Ishikawa (cell line): ENCODE data around the gene ATOX1.

ENCODE experiments used
- CEBPB ChIP-seq: IDR thresholded peaks from 2 replicates; pipeline ENCODE4 v1.6.1; 2012
- EP300 ChIP-seq: IDR thresholded peaks from 2 replicates; pipeline ENCODE4 v1.6.1; 2012; ENCODE audit warnings: borderline replicate concordance
- MAX ChIP-seq: IDR thresholded peaks from 2 replicates; pipeline ENCODE4 v1.6.1; 2012
- RAD21 ChIP-seq: IDR thresholded peaks from 2 replicates; pipeline ENCODE4 v1.6.1; 2012; ENCODE audit warnings: low read depth
- TAF1 ChIP-seq: IDR thresholded peaks from 2 replicates; pipeline ENCODE4 v1.6.1; 2012; ENCODE audit warnings: low read depth, mild to moderate bottlenecking
- USF1 ChIP-seq: IDR thresholded peaks from 2 replicates; pipeline ENCODE4 v1.6.1; 2012

- no peak for TF ChIP-seq USF1
- TF ChIP-seq CEBPB, result no peak
- no peak for TF ChIP-seq MAX
- TF ChIP-seq EP300, result no peak
- no peak for TF ChIP-seq RAD21
- TF ChIP-seq TAF1, result no peak
These were observed 63.0 kb downstream of the ATOX1 start for GRCh38 chr5:151695464-151695863.
